IPS-NIHi7 (cell line): ENCODE results near the gene RNF150.

ENCODE experiments used
- DNase-seq: peaks from one replicate; pipeline ENCODE4 v3.0.0; 2012; ENCODE audit warnings: mixed read lengths; ENCODE audit errors: extremely low spot score

RNF150 gene

DNA sequence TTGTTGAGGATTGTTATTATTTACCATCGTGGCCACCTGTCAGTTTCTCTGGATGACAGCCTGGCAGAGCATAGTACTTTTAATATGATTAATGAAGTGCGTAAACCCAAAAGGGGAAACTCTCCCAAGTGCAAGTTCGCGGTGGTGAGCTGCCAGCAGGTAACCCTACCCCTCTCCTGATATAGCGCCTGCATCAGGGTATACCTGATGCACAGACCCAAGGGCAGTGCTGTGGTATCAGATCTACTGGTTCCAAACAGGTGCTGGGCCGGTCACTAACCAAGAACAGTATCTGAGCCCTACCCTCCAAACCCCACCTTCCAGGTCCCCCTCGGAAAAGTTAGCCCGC lies 1.6 kb downstream of the RNF150 start:
- no peak for DNase-seq

DNA sequence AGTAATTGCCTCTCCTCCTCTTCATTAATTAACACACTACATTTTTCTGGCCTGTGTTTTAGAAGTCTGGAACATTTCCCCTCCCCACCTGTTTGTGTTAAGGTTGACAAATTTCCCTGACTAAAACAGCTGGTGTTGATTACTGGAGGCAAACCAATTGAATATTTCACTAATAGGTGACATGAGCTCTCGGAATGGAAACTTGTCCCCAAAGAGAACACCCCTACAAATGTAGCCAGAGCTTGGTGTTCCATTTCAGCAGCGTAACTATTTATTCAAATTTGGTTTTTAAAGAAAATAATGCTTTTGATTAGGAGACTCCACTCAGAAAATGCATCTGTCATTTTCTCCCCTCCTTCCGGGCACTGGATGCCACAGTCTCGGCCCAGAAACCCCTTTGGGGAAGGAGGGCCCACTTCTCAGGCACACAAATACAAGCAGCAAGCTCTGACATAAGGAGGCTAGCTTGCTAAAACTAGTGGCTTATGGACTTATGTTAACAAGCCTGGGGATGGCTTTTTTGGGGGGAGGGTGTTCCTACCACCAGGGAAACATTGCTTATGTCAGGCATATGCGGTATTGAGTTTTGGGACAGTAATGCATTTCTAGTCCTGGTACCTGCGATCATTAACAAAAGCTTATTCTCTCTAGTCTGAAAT lies 2.2 kb downstream of the RNF150 start:
- DNase-seq: no peak

GRCh38 chr4:141127884-141128283 lies 5.4 kb downstream of the RNF150 start:
- DNase-seq: no peak

GRCh38 chr4:141126769-141127168 lies 6.5 kb downstream of the RNF150 start:
- no peak for DNase-seq

GRCh38 chr4:141124224-141124623 lies 9.0 kb downstream of the RNF150 start:
- no peak for DNase-seq

DNA sequence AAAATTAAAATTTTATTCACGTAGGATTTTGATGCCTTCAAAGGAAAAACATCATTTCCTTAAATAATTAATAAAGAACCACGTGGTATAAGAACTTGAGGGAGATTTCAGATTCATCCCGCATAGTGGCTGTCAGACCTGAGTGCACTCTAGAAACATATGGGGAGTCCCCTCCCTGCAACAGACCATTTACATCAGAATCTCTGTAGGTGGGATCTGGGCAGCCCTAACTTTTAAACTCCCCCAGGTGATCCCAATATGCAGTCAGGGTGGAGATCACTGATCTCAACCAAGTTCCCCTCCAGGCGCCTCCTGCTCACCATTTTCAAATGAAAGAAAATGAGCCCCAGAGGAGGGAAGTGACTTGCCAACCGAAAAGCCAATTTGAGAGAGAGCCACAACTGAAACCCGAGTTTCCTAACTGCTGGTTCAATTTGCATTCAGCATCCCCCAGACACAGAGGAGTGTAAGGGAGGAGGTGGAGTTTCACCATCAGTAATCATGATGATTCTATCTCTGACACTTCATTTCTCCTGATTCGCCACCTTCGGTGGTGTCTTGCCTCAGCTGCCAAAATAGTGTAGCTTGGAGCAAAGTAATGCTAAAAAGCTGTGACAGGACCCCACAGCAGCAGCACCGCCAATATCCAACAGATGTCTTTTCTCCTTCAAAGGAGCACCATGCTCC lies 11.4 kb downstream of the RNF150 start:
- no peak for DNase-seq

GRCh38 chr4:141121101-141121500 lies 12.2 kb downstream of the RNF150 start:
- no peak for DNase-seq

DNA sequence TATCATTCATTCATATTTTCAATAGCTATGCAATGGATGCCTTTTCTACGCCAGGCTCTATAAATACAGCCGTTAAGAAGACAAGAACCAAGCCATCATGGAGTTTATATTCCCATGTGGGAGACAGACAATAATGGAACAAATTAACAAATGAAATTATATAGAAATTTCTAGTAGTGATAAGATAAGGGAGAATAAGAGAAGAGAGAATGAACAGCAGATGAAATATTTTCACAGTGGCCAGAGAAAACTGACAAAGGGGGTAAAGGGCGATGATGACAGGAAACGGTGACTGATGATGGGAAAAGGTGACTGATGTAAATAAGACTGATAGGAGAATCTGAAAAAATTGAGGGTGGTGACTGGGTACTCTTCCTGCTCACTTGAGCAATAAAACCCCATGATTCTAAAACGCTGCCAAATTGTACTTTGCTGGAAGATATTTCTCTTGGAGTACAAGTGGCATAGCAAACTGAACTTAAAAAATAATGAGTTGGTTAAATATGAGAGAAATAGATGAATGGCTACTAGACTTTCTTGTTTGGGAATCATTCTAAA lies 13.2 kb downstream of the RNF150 start:
- DNase-seq: no peak

DNA sequence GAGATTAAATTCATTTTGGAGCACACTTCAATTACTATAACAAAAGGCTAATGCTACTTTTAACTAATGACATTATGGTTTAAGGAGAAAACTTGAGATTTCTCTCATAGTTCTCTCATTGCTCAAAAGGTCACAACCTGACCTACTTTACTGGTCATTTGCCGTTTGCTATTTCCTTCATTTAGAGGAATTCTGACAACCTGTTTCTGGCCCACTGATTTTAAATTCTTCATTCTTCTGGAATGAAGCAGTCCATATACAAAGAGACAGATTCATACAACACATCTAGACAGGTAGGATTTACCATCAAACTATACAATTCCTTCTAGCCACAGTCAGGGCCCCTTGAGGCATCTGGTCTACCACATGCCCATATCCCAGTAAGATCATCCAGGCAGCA lies 14.2 kb downstream of the RNF150 start:
- DNase-seq: no peak

GRCh38 chr4:141118381-141118780 lies 14.9 kb downstream of the RNF150 start:
- DNase-seq: no peak

GRCh38 chr4:141117935-141118334 lies 15.3 kb downstream of the RNF150 start:
- no peak for DNase-seq

- no peak for DNase-seq
Observed at GRCh38 chr4:141109983-141110382, 23.3 kb downstream of the RNF150 start.

DNA sequence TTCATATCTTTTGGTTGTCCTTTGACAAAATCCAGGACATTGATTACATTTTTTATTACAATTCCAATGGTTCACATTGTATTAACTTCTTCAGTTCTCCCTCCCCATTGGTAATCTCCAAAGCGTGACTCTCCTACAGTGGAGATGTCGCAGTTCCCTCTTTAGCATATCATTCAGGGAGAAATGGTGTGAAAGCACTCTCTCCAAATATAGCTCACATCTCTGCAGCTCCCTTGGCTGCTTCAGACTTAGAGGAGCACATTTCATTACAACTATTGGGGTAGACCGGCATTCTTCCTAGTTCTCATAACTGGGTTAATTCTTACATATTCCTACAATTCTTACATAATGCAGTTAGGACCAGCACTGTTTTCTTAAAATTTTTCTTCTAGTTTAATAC lies 25.3 kb downstream of the RNF150 start:
- no peak for DNase-seq

DNA sequence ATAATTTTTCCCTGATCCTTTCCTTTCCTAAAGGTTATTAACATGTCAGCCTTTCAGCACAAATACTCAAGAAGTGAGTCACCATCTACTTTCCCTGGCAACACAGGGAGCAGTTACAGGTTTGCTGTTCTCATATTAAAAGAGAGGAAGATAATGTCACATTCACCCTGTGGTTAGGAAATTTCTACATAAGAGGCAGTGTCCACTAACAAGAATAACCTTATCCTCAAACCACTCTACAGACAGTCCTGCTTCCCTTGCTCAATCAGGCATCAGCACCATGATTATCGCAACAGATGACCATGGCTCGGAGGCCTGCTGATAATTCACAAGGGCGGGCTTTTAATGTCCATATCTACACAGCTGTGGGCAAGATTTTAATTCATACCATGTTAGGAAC lies 30.9 kb downstream of the RNF150 start:
- no peak for DNase-seq

DNA sequence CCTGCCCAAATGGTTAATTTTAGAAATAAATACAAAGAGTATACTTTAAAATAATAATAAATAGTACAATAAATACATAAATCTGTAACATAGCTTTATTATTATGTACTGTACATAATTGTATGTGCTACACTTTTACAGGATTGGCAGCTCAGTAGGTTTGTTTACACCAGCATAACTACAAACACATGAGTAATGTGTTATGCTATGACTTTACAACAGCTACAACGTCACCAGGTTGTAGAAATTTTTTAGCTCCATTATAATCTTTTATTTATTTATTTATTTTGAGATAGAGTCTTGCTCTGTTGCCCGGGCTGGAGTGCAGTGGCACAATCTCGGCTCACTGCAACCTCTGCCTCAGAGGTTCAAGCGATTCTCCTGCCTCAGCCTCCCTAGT lies 31.8 kb downstream of the RNF150 start:
- no peak for DNase-seq

DNA sequence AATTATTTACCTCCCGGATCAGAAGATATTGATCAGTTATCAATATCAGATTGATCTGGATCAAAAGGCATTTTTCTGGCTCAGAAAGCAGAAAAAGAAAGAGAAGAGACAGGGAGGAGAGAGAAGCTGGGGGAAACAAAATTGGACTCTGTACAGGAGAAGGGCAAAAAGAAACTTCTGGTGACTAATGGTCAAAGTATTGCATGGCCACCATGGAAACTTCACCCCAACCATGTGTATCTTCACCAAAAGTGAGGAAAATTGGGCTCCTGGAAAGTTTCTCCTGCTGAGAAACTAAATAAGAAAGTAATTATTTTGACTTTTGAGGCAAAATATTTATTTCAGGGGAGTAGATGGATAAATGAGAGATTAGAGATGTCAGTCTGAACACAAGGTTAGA lies 33.9 kb downstream of the RNF150 start:
- DNase-seq: no peak

GRCh38 chr4:141098163-141098562 lies 35.1 kb downstream of the RNF150 start:
- no peak for DNase-seq

DNA sequence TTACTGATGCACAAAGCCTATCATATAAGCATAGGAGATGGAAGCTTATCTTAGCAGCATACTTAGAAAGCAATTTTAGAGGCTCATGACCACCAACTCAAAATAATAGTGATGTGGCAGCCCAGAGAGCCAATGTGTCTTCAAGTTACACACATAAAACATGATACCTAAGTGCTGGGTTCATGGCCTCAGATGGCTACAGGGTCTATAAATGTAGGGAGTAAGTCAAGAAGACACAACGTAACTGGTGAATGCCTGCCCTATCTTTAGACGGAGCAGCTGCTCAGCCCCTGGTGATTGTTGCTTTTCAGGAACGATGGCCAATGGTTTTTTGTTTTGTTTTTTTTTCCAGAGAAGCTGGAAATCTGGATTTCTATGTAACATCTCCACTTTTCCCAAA lies 42.8 kb downstream of the RNF150 start:
- DNase-seq: no peak

GRCh38 chr4:141081921-141082395 lies 51.3 kb downstream of the RNF150 start:
- no peak for DNase-seq

DNA sequence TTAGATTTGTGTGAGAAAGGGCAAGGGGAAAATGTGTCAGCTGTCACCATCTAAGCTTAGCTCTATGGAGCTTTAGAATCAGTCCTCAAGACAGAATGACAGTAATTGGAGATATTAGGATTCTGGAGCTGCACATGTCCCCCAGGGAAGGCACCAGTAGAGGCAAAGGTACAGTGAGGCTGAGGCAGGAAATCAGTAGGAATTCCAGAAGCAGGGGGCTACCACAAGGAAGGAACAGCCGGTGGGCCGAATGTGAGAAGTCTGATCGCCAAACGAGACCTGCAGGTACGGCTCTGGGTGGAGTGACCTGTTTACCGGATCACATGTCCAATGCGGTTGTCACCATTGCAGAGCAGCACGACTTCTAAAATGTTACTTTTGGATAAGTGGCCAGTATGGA lies 52.6 kb downstream of the RNF150 start:
- no peak for DNase-seq

DNA sequence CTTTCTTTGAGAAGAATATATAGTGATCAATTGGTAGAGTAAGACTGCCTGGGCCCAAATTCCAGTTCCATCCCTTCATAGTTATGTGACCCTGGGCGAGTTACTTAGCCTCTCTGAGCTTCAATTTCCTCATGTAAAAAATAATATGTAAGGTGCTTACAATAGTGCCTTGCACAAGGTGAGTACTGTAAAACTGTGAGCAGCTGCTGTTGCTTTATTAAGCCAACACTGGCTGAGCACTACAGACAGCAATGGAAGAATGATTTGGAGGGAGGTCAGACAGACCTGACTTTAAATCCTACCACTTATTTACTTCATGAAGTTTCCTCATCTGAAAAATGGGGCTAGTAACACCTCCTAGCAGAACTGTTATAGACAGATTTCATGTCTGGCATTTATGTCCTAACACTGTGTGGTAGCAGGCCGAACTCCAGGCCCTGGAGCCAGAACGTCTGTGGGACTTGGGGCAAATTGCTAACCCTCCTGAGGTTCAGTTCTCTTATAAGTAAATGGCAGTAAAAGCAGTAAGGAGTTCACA lies 53.8 kb downstream of the RNF150 start:
- DNase-seq: no peak

- DNase-seq: no peak
Observed at GRCh38 chr4:141078871-141079270, 54.4 kb downstream of the RNF150 start.

DNA sequence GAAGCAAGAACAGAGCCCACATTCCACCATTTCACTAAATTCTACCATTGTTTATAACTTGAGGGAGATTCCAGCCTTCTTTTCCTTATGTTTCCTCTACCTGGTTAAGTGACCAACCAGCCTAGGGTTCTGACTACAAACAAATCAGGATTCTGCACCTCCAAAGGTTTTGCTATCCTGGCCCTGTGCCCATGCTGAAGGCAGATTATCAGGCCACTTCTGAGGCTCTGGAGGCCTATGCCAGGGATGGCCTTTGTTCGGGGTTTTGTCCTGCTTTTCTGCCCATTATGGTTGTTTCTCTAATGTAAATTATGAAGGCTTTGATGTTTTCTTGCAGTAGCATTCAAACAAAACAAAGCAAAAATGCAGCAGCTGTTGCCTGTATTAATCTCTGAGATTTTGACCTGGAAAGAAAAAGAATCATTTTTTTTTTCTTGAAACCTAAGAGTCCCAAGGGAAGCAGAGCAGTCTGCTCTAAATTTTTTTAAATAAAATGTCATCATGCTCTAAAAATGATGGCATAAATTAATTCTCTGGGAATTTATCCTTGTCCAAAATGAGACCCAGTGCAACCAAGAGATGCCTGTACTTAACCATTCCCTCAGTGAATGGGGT lies 55.6 kb downstream of the RNF150 start:
- DNase-seq: no peak
